Measurements from ENCODE around the gene PLA2R1. TPM values are rescaled to one million over a fixed set of nuclear protein-coding genes. Genes with fewer than 3 reads are reported as not detected.

The PLA2R1 gene
- total and polyA plus RNA-seq, 4 experiments from 2014 or later = not detected

DNA sequence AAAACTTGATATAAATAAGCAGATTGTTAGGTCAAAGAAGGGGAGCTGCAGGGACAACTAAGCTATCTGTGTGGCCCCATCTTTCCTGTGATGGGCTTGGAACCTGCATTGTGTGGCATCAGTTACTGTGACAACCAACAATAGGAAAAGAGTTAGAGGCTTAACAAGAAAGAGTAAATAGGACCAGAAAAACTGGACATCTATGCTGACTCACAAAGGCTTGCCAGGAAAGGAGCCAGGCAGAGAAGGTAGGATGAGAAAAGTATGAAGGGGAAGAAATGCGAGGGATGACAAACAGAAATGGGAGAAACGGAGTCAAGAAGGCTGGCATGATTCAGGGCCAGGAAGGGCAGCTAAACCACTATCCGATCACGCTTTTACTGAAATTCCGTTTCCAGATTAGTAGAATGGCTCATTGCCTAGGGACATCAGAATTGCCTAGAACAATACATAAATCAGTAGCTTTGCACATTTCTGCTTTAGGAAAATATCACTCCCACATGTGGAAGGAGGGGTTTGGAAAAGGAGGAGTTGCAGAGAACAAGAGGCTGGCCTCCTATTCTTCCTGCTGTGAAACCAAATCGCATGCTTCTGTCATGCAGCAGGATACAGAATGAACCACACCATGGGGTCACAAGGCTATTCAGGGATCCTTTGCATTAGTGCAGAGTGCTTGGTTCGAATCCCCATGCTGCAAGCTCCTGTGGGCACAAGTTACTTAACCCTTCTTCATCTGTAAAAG, 7.3 kb downstream of the PLA2R1 start:
- Mint-ChIP-seq H3K4me3 (no peak overlapping the region), H3K27me3 (peaks cover 25 to 35% of the 10 kb centered on the region in 2 donors)

DNA sequence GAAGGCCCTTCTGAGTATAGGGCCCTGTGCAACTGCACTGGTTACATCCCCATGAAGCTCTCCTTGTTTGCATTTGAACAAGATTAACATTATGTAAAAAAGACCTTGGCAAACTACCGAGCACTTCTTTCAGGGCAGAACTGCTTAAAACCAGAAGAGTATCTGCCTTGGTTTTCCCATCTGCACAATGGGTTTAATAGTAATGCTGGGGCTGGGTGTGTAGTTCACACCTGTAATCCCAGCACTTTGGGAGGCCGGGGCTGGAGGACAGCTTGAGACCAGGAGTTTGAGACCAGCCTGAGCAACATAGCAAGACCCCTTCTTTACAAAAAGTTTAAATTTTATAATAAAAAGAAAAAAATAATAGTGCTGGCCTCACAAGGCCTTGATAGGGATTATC, 8.5 kb downstream of the PLA2R1 start:
- ChIA-PET CTCF (ENCODE audit: partially characterized antibody) (no interaction called here), POLR2A (ENCODE audit: partially characterized antibody) (no interaction called here)
- Mint-ChIP-seq H3K4me3 (no peak overlapping the region), H3K36me3 (no peaks in the 10 kb centered on the region), H3K27ac (no peak overlapping the region), H3K9me3 (no peaks in the 10 kb centered on the region), H3K4me1 (peaks cover 0 to 1% (median 0%) of the 10 kb centered on the region in 4 donors), H3K27me3 (peaks cover 19 to 24% of the 10 kb centered on the region in 2 donors)
- no peaks in the 10 kb centered on the region for H3K4me1 ChIP-seq (ENCODE audit: insufficient read depth, low read length)
- no peaks in the 10 kb centered on the region for H3K36me3 ChIP-seq (ENCODE audit: insufficient read depth, low read length)
- no peaks in the 10 kb centered on the region for H3K27me3 ChIP-seq (ENCODE audit: insufficient read depth, low read length)
- H3K27ac ChIP-seq (ENCODE audit: low read depth, low read length) = no peak overlapping the region
- no peaks in the 10 kb centered on the region for H3K9me3 ChIP-seq (ENCODE audit: control insufficient read depth in 1 of 2, low read length in 2 of 2)
- H3K4me3 ChIP-seq (ENCODE audit: low read length in 2 of 2) = no peak overlapping the region
- intact Hi-C loops (cut with micrococcal nuclease) = no loop called here
- no peak for DNase-seq

More for the DNA sequence above, 7.3 kb downstream of the PLA2R1 start:
- Histone ChIP-seq H3K4me3 (ENCODE audit: low read length in 2 of 2) (no peak overlapping the region), H3K27me3 (ENCODE audit: insufficient read depth, low read length) (no peaks in the 10 kb centered on the region), H3K36me3 (ENCODE audit: insufficient read depth, low read length) (no peaks in the 10 kb centered on the region), H3K4me1 (ENCODE audit: insufficient read depth, low read length) (no peaks in the 10 kb centered on the region), H3K9me3 (ENCODE audit: control insufficient read depth in 1 of 2, low read length in 2 of 2) (no peaks in the 10 kb centered on the region), H3K27ac (ENCODE audit: low read depth, low read length) (no peak overlapping the region)
- Mint-ChIP-seq H3K4me1 (peaks cover 0 to 1% (median 0%) of the 10 kb centered on the region in 4 donors), H3K27ac (no peak overlapping the region), H3K9me3 (no peaks in the 10 kb centered on the region), H3K36me3 (no peaks in the 10 kb centered on the region)
- intact Hi-C loops (cut with micrococcal nuclease) = no loop called here
- POLR2A ChIA-PET (ENCODE audit: partially characterized antibody) = no interaction called here
- no peak for DNase-seq
- CTCF ChIA-PET (ENCODE audit: partially characterized antibody) = no interaction called here

DNA sequence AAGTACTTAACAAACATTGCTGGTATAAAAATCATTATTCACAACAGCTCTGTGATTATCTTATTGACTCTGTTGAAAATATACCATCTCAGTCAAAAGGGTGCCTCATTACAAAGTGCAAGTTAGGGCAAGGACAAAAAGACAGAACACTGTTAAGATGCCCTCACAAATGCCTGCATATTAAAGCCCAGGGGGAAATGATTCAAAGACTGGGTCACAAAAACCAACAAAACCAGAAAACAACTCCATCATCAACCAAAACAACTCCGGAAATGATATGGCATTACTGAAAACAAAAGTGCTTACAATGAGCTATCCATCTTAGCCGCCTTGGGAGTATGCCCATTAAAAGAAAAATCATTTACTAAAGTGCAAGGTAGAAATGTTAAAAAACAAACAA, 9.9 kb downstream of the PLA2R1 start:
- no peaks in the 10 kb centered on the region for H3K36me3 Mint-ChIP-seq
- H3K27me3 ChIP-seq (ENCODE audit: insufficient read depth, low read length) = no peaks in the 10 kb centered on the region
- peaks cover 13 to 14% of the 10 kb centered on the region in 2 donors for H3K27me3 Mint-ChIP-seq
- H3K27ac Mint-ChIP-seq = no peak overlapping the region
- POLR2A ChIA-PET (ENCODE audit: partially characterized antibody) = no interaction called here
- no peak for DNase-seq
- H3K36me3 ChIP-seq (ENCODE audit: insufficient read depth, low read length) = no peaks in the 10 kb centered on the region
- CTCF ChIA-PET (ENCODE audit: partially characterized antibody) = no interaction called here
- intact Hi-C loops (cut with micrococcal nuclease) = no loop called here
- H3K4me1 ChIP-seq (ENCODE audit: insufficient read depth, low read length) = no peaks in the 10 kb centered on the region
- H3K4me1 Mint-ChIP-seq = peaks cover 0 to 1% (median 0%) of the 10 kb centered on the region in 4 donors
- H3K4me3 ChIP-seq (ENCODE audit: low read length in 2 of 2) = no peak overlapping the region
- no peaks in the 10 kb centered on the region for H3K9me3 ChIP-seq (ENCODE audit: control insufficient read depth in 1 of 2, low read length in 2 of 2)
- no peak overlapping the region for H3K27ac ChIP-seq (ENCODE audit: low read depth, low read length)
- no peaks in the 10 kb centered on the region for H3K9me3 Mint-ChIP-seq
- H3K4me3 Mint-ChIP-seq = no peak overlapping the region

DNA sequence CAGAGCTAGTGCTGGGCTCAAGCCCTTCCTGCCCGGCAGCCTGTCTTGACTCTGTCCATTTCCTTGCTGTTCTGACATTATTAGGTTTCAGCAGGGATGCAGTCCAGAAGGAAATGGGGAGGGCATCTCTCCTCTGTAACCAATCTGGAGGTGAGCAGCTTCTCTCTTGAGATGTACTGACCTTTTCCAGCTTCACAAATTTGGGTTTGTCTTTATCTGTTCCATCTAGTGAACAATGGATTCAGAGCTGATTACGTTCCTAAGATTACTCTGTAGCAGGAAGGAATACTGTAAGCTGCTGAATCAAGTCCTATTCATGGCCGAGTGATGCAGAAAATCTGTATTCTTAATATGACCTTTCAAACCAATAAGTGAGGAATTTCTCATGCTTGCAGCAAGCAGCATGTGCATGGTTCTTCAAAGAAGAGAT, 11.0 kb downstream of the PLA2R1 start:
- H3K4me1 ChIP-seq (ENCODE audit: insufficient read depth, low read length) = no peaks in the 10 kb centered on the region
- no peaks in the 10 kb centered on the region for H3K36me3 Mint-ChIP-seq
- CTCF ChIA-PET (ENCODE audit: partially characterized antibody) = no interaction called here
- H3K9me3 ChIP-seq (ENCODE audit: control insufficient read depth in 1 of 2, low read length in 2 of 2) = no peaks in the 10 kb centered on the region
- no peaks in the 10 kb centered on the region for H3K9me3 Mint-ChIP-seq
- DNase-seq = no peak
- H3K27ac ChIP-seq (ENCODE audit: low read depth, low read length) = no peak overlapping the region
- H3K4me1 Mint-ChIP-seq = peaks cover 0 to 1% (median 0%) of the 10 kb centered on the region in 4 donors
- intact Hi-C loops (cut with micrococcal nuclease) = no loop called here
- no peak overlapping the region for H3K4me3 Mint-ChIP-seq
- H3K4me3 ChIP-seq (ENCODE audit: low read length in 2 of 2) = no peak overlapping the region
- POLR2A ChIA-PET (ENCODE audit: partially characterized antibody) = no interaction called here
- H3K27ac Mint-ChIP-seq = no peak overlapping the region
- H3K27me3 ChIP-seq (ENCODE audit: insufficient read depth, low read length) = no peaks in the 10 kb centered on the region
- no peaks in the 10 kb centered on the region for H3K36me3 ChIP-seq (ENCODE audit: insufficient read depth, low read length)
- H3K27me3 Mint-ChIP-seq = peaks cover 11% of the 10 kb centered on the region in 2 donors

DNA sequence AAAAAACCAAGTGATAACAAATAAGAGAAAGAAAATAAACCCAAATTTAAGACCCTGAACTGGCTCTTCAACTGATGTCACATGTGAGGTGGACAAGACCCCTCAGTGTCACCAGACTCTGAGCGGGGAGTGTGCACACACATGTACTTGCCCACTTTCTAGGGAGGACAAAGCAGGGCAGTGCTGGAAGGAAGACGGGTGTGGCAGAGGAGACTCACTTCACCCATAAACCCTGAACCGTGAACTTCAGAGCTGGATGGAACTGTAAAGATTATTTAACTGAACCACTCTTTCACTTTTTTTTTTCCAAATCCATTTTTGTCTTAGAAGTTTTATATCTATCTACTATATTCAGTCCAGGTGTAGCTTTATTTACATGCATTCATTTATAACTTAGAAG, 12.3 kb downstream of the PLA2R1 start:
- Mint-ChIP-seq H3K9me3 (no peaks in the 10 kb centered on the region), H3K4me1 (no peaks in the 10 kb centered on the region), H3K36me3 (no peaks in the 10 kb centered on the region), H3K27me3 (peaks cover 8 to 11% of the 10 kb centered on the region in 2 donors), H3K4me3 (no peak overlapping the region), H3K27ac (no peak overlapping the region)
- ChIA-PET CTCF (ENCODE audit: partially characterized antibody) (interaction anchor here (1.6 kb wide), 1 partner anchor 8 kb away, joined by 4 read pairs; no protein-coding TSS in a partner anchor), POLR2A (ENCODE audit: partially characterized antibody) (no interaction called here)
- no peak for DNase-seq
- H3K27ac ChIP-seq (ENCODE audit: low read depth, low read length) = no peak overlapping the region
- H3K4me1 ChIP-seq (ENCODE audit: insufficient read depth, low read length) = no peaks in the 10 kb centered on the region
- intact Hi-C loops (cut with micrococcal nuclease) = no loop called here
- H3K27me3 ChIP-seq (ENCODE audit: insufficient read depth, low read length) = no peaks in the 10 kb centered on the region
- no peaks in the 10 kb centered on the region for H3K36me3 ChIP-seq (ENCODE audit: insufficient read depth, low read length)
- H3K4me3 ChIP-seq (ENCODE audit: low read length in 2 of 2) = no peak overlapping the region
- no peaks in the 10 kb centered on the region for H3K9me3 ChIP-seq (ENCODE audit: control insufficient read depth in 1 of 2, low read length in 2 of 2)

DNA sequence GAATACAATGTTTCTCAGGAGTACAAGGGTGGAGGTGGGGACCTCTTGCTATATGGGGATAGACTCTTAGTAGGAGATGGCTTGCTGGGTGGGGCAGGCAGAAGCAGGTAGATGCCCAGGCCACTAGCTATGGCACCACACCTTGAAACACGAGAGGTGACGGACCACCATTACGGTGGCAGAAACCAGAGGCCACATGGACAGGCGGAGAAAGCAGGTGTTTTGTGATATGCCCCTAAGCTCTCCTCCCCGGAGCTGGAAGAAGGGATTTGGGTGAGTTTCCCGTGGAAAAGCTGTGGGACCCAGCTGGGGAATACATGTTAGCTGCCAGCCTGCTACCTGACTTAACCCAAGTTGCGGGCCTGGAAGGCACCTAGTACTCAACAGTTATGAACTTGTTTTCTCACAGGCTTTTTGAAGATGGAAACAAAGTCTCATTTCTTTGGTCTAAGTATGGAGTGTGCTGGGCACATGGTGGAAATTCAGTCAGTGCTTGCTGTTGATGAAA, 16.7 kb downstream of the PLA2R1 start:
- no peak overlapping the region for H3K4me3 Mint-ChIP-seq
- H3K4me1 Mint-ChIP-seq = peaks cover 0 to 4% (median 2%) of the 10 kb centered on the region in 4 donors
- ChIA-PET CTCF (ENCODE audit: partially characterized antibody) (no interaction called here), POLR2A (ENCODE audit: partially characterized antibody) (no interaction called here)
- H3K27ac ChIP-seq (ENCODE audit: low read depth, low read length) = no peak overlapping the region
- H3K4me3 ChIP-seq (ENCODE audit: low read length in 2 of 2) = no peak overlapping the region
- H3K27ac Mint-ChIP-seq = no peak overlapping the region
- no peaks in the 10 kb centered on the region for H3K36me3 ChIP-seq (ENCODE audit: insufficient read depth, low read length)
- H3K4me1 ChIP-seq (ENCODE audit: insufficient read depth, low read length) = no peaks in the 10 kb centered on the region
- H3K9me3 ChIP-seq (ENCODE audit: control insufficient read depth in 1 of 2, low read length in 2 of 2) = no peaks in the 10 kb centered on the region
- intact Hi-C loops (cut with micrococcal nuclease) = no loop called here
- H3K9me3 Mint-ChIP-seq = peaks cover 0 to 3% (median 0%) of the 10 kb centered on the region in 8 donors
- peaks cover 14 to 23% of the 10 kb centered on the region in 2 donors for H3K27me3 Mint-ChIP-seq
- no peaks in the 10 kb centered on the region for H3K36me3 Mint-ChIP-seq
- no peak for DNase-seq
- no peaks in the 10 kb centered on the region for H3K27me3 ChIP-seq (ENCODE audit: insufficient read depth, low read length)

DNA sequence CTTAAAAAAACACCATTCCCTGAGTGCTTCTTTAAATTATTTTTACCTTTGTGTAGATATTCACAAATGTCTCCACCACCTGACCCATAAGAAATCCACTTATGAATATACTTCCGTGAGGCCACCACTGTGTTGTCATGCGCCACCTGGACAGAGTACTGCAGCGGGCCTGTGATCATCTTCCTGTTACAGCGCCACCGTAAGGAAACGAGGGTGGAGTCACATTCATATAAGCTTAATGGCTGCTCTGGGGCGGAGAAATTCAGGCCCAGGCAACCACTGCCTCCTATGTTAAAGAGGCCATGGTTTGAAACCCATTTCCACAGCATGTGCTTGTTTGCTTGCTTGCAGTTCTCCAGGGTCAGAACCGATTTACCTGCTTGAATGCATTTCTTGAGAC, 17.7 kb downstream of the PLA2R1 start:
- H3K4me1 ChIP-seq (ENCODE audit: insufficient read depth, low read length) = no peaks in the 10 kb centered on the region
- Mint-ChIP-seq H3K4me3 (no peak overlapping the region), H3K4me1 (peaks cover 0 to 4% (median 2%) of the 10 kb centered on the region in 4 donors), H3K27ac (no peak overlapping the region), H3K36me3 (no peaks in the 10 kb centered on the region), H3K27me3 (peaks cover 14 to 24% of the 10 kb centered on the region in 2 donors), H3K9me3 (peaks cover 0 to 3% (median 0%) of the 10 kb centered on the region in 8 donors)
- no peaks in the 10 kb centered on the region for H3K36me3 ChIP-seq (ENCODE audit: insufficient read depth, low read length)
- no peaks in the 10 kb centered on the region for H3K27me3 ChIP-seq (ENCODE audit: insufficient read depth, low read length)
- ChIA-PET CTCF (ENCODE audit: partially characterized antibody) (no interaction called here), POLR2A (ENCODE audit: partially characterized antibody) (no interaction called here)
- intact Hi-C loops (cut with micrococcal nuclease) = no loop called here
- DNase-seq = no peak
- no peaks in the 10 kb centered on the region for H3K9me3 ChIP-seq (ENCODE audit: control insufficient read depth in 1 of 2, low read length in 2 of 2)
- H3K27ac ChIP-seq (ENCODE audit: low read depth, low read length) = no peak overlapping the region
- H3K4me3 ChIP-seq (ENCODE audit: low read length in 2 of 2) = no peak overlapping the region

Measured in CD4-positive, alpha-beta memory T cell (primary cell).